Uterus (tissue), 4 donors: ENCODE measurements around the gene FEV. TPM values are rescaled to one million over a fixed set of nuclear protein-coding genes. Genes with fewer than 3 reads are reported as not detected.

ENCODE experiments used
- DNase-seq, 2 donors: peaks; one replicate each; pipeline ENCODE4 v3.0.0-alpha.2; 2019 to 2020
- H3K27ac ChIP-seq, 2 donors: fragments of 200-600 bp; sonication (generic); 1 replicate in 1 of 2; 2 replicates in 1 of 2; pipeline ENCODE4 v1.5.1; 2016 to 2018
- H3K27me3 ChIP-seq, 2 donors: fragments of 200-600 bp; sonication (generic); one replicate each; pipeline ENCODE4 v1.5.1; 2018 to 2019; ENCODE audit warnings: control low read depth in 1 of 2
- H3K36me3 ChIP-seq, 2 donors: fragments of 200-600 bp; sonication (generic); one replicate each; pipeline ENCODE4 v1.5.1; 2019; ENCODE audit warnings: control low read depth in 1 of 2
- H3K4me1 ChIP-seq, 2 donors: fragments of 200-600 bp; sonication (generic); one replicate each; pipeline ENCODE4 v1.5.1; 2018 to 2019; ENCODE audit warnings: control low read depth in 1 of 2
- H3K4me3 ChIP-seq, 2 donors: fragments of 200-600 bp; sonication (generic); 1 replicate in 1 of 2; 2 replicates in 1 of 2; pipeline ENCODE4 v1.5.1; 2018 to 2019; ENCODE audit warnings: mild to moderate bottlenecking in 1 of 2
- H3K9me3 ChIP-seq, 2 donors: fragments of 200-600 bp; sonication (generic); one replicate each; pipeline ENCODE4 v1.5.1; 2019; ENCODE audit warnings: control low read depth in 1 of 2
- POLR2A ChIP-seq, 2 donors: fragments of 450-650 bp; IDR thresholded peaks; one replicate each; pipeline ENCODE4 v1.6.1; 2016; ENCODE audit warnings: antibody characterized with exemption in 2 of 2, mild to moderate bottlenecking in 1 of 2, moderate library complexity in 1 of 2
- intact Hi-C: fragments of 100-400 bp; cut with DNase I; formaldehyde crosslinking; loops from one replicate; pipeline ENCODE4 v1.15.1; 2023; ENCODE audit warnings: low total_unique reads
- total RNA-seq, 4 donors: library from RNA; depleted of rRNA in 3 of 4; stranded (reverse); fragments of >200 nt in 3 of 4; gene quantifications; one replicate each; pipeline versions ENCODE4 v1.1.0 to v1.2.4, GENCODE V29; 2014 to 2023
- TF ChIP-seq, protein P1 (sequence below), 4 experiments: fragments of 200-600 bp in 2 of 4; fragments of 450-650 bp in 2 of 4; sonication (generic) in 2 of 4; IDR thresholded peaks; one replicate each; pipeline ENCODE4 v1.5.1; 2016 to 2019; ENCODE audit warnings: antibody characterized with exemption in 4 of 4, mild to moderate bottlenecking in 2 of 4, moderate library complexity in 1 of 4
- donor health status: DM: yes; HTN: yes; CAD: no.

FEV gene
- total RNA-seq, 4 donors from 2014 or later, result not detected

DNA sequence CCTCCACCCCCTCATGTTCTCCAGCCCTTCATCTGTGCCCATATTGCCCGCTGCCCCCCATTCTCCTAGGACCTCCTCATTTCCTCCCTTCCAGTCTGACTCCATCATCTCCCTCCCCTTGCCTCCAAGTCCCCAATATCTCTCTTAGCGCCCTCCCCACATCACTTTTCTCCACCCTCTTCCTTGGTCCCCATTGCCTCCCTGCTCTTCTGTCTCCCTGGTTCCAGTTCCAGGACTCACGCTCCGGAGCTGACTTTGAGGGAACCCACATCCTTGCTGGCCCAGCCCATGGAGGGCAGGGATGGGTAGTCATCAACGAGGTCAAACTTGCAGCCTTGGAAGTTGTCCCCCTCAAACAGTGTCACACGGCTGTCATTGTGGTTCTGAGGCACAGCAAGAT is 5.6 kb upstream of the FEV start:
- intact Hi-C loops, result no loop called here
- no peaks in the 10 kb centered on the region for H3K9me3 ChIP-seq
- no peak overlapping the region for H3K27ac ChIP-seq
- no peak for DNase-seq
- TF ChIP-seq, protein P1, sequence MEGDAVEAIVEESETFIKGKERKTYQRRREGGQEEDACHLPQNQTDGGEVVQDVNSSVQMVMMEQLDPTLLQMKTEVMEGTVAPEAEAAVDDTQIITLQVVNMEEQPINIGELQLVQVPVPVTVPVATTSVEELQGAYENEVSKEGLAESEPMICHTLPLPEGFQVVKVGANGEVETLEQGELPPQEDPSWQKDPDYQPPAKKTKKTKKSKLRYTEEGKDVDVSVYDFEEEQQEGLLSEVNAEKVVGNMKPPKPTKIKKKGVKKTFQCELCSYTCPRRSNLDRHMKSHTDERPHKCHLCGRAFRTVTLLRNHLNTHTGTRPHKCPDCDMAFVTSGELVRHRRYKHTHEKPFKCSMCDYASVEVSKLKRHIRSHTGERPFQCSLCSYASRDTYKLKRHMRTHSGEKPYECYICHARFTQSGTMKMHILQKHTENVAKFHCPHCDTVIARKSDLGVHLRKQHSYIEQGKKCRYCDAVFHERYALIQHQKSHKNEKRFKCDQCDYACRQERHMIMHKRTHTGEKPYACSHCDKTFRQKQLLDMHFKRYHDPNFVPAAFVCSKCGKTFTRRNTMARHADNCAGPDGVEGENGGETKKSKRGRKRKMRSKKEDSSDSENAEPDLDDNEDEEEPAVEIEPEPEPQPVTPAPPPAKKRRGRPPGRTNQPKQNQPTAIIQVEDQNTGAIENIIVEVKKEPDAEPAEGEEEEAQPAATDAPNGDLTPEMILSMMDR (IDR thresholded peaks at IDR 0.05), result no peak
- TF ChIP-seq POLR2A (IDR thresholded peaks at IDR 0.05), result no peak
- peaks cover 0 to 15% of the 10 kb centered on the region in 2 donors for H3K4me1 ChIP-seq
- no peak overlapping the region for H3K4me3 ChIP-seq
- peaks cover 17 to 85% of the 10 kb centered on the region in 2 donors for H3K27me3 ChIP-seq
- no peaks in the 10 kb centered on the region for H3K36me3 ChIP-seq

DNA sequence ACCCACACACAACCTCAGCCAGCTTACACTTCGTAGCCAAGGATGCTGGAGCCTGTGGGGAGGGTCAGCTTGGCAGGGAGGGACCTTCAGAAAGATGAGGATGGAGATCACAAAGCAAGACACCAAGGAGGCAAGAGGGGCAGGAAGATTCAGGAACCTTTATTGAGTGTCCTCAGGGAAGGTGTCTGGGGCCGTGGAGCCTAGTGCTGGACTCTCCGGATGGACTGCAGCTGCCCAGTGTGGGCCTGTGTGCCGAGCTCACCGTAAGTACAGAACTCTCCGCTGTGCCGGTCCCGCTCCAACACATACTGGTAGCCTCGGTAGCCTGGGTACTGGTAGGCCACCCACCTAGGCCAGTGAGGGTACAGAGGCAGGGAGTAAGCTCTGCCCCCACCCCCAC is 5.1 kb upstream of the FEV start:
- Histone ChIP-seq H3K27me3 (peaks cover 23 to 85% of the 10 kb centered on the region in 2 donors), H3K9me3 (no peaks in the 10 kb centered on the region), H3K27ac (no peak overlapping the region), H3K4me1 (peaks cover 0 to 20% of the 10 kb centered on the region in 2 donors), H3K4me3 (no peak overlapping the region), H3K36me3 (no peaks in the 10 kb centered on the region)
- TF ChIP-seq, protein P1 (IDR thresholded peaks at IDR 0.05), result no peak
- TF ChIP-seq POLR2A (IDR thresholded peaks at IDR 0.05), result no peak
- no peak for DNase-seq
- intact Hi-C loops, result no loop called here

DNA sequence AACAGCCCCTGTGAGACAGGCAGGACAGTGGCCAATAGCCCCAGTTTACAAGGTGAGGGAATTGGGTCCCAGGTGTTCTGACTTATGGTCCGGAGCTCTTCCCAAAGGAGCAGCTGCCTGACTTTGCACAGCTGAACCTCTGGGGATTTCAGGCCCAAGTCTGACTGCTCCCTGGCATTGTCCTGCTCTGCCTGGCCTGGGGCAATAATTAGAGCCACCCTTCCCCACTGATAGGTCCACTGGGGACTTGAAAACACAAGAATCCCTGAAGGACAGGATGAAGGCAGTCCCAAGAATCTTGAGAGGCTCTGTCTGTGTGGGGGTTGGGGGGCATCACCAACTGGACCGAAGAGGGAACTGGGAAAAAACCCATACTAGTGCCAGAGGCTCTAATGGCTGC is 3.7 kb upstream of the FEV start:
- no peak overlapping the region for H3K27ac ChIP-seq
- intact Hi-C loops, result no loop called here
- no peaks in the 10 kb centered on the region for H3K9me3 ChIP-seq
- H3K27me3 ChIP-seq, result peaks cover 20 to 85% of the 10 kb centered on the region in 2 donors
- no peaks in the 10 kb centered on the region for H3K36me3 ChIP-seq
- DNase-seq, result no peak
- peaks cover 0 to 26% of the 10 kb centered on the region in 2 donors for H3K4me1 ChIP-seq
- H3K4me3 ChIP-seq, result no peak overlapping the region
- TF ChIP-seq POLR2A (IDR thresholded peaks at IDR 0.05), result no peak
- TF ChIP-seq, protein P1 (IDR thresholded peaks at IDR 0.05), result no peak

DNA sequence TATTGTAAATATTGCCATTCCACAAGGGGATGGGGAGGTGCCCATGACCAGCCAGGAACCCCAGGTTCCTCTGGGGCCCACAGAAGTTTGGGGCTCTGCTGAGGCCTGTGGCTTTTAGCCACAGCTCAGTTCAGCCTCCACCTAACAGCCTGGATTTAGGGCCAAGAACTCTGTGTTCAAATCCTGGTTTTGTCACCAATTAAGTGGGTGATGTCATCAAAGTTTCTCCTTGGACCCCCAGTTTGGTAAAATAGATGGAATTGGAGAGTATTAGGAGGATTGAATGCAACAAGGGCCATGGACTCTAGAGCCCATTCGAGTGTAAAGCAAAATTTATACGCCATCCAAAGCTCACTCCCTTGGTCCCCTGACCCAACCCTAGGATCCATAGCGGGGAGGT is 3.2 kb upstream of the FEV start:
- no peak overlapping the region for H3K27ac ChIP-seq
- no peak for DNase-seq
- H3K36me3 ChIP-seq, result no peaks in the 10 kb centered on the region
- TF ChIP-seq POLR2A (IDR thresholded peaks at IDR 0.05), result no peak
- TF ChIP-seq, protein P1 (IDR thresholded peaks at IDR 0.05), result no peak
- H3K9me3 ChIP-seq, result no peaks in the 10 kb centered on the region
- intact Hi-C loops, result no loop called here
- no peak overlapping the region for H3K4me3 ChIP-seq
- peaks cover 0 to 21% of the 10 kb centered on the region in 2 donors for H3K4me1 ChIP-seq
- peaks cover 15 to 85% of the 10 kb centered on the region in 2 donors for H3K27me3 ChIP-seq

DNA sequence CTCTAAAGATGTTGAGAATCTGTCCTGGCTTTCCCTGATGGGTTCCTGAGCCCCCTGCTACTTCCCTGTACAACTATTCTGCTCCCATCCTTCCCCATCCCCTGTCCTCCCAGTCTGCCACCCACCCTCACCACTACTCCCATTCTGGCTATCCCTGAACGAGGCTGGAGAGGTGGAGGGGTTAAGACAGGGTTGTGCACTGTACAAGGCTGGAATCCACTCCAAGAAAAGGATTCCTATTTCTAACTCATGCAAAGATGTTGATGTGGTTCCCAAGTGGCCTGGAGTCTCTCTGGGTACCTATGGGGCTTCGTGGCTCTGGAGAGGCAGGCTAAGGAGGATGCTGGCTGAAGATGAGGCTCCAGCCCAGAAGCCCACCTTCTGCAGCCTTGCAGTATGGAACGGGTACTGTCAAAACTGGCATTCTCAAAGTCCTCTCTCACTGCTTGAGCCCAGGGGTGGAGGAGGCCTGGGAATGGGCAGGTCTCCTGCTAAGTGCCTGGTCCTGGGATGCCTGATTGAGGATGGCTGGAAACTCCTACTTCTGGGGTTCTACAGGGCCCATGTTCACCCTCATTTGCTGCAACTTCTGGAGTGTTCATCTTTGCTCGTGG is 1.3 kb upstream of the FEV start:
- Histone ChIP-seq H3K27ac (no peak overlapping the region), H3K4me3 (no peak overlapping the region), H3K4me1 (peaks cover 0 to 29% of the 10 kb centered on the region in 2 donors), H3K9me3 (no peaks in the 10 kb centered on the region), H3K36me3 (no peaks in the 10 kb centered on the region), H3K27me3 (peaks cover 21 to 80% of the 10 kb centered on the region in 2 donors)
- TF ChIP-seq, protein P1 (IDR thresholded peaks at IDR 0.05), result no peak
- TF ChIP-seq POLR2A (IDR thresholded peaks at IDR 0.05), result no peak
- DNase-seq, result no peak
- intact Hi-C loops, result no loop called here
